Stimulated activated CD8-positive, alpha-beta memory T cell treated with anti-CD3 and anti-CD28 coated beads, Interleukin-12 subunit alpha, Interleukin-12 subunit beta, amount 100 ng/mL, for 4 hours (primary cell): ENCODE results near the gene PKD1L1.
"Not testable (repeated sequence)": the region's sequence is repeated elsewhere in the genome, so short reads cannot be mapped to it uniquely, and the experiment has no call there.

ENCODE experiments used
- DNase-seq: peaks from one replicate; pipeline ENCODE4 v3.0.0-alpha.2; 2020; ENCODE audit warnings: low read depth

Gene PKD1L1

DNA sequence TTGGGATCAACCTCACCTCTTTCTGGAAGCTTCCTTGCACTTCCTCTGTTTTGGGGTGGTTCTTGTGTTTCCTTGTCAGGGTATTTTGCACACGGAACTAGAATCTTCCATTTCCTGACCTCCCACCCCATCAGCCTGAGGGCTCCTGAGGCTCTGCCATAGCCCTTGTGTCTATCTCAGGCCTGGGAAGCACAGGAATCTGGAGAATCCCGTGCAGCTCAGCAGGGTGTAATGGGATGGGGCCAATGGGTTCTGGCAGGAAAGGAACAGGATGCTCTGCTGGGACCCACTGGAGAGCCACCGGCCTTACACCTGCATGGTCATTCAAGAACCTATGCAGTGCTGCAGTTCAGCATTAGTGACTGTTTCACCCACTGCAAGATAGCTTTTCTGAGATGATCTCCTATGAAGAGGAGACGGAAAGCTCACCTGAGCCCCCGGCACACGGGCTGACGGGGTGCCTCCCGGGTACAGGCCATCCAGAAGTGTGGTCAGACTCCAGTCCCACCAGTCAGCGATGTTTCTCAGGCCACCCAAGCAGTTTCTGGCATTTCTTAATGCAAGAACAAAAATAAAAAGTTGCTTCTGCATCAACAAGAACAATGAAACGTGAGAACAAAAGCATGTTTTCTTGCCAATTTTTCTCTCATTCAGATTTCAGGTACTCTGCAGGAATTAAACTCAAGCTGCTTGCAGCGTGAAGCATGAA lies 133.2 kb downstream of the PKD1L1 start:
- DNase-seq: no peak

DNA sequence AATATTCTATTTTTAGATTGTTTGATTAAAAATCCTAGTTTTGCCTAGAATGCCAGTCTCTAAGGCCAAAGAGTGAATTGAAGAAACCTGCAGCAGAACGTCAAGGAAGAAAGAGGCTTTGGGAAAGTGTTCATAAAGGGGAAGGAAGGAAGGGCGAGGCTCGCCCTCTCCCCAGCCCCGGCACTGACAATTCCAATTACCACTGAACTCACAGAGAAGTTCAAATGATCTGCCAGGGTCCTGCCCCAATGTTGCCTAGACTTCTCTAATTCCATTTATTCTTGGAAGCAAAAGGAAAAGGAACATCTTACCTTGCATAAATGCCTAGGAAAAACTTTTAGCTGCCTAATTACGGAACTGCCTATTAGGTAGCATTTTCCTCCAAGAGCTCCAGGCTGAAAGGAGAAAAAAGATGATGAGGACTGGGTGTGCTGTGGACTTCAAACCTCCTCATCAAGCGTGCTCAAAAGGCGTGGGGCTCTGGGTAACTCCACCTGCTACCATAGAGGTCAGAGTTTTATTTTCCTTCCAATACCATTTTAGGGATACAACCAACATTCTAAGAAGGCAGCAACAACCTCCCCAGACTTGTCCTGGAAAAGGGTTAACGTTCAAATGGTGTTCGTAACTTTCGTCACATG lies 134.5 kb downstream of the PKD1L1 start:
- DNase-seq: no peak

DNA sequence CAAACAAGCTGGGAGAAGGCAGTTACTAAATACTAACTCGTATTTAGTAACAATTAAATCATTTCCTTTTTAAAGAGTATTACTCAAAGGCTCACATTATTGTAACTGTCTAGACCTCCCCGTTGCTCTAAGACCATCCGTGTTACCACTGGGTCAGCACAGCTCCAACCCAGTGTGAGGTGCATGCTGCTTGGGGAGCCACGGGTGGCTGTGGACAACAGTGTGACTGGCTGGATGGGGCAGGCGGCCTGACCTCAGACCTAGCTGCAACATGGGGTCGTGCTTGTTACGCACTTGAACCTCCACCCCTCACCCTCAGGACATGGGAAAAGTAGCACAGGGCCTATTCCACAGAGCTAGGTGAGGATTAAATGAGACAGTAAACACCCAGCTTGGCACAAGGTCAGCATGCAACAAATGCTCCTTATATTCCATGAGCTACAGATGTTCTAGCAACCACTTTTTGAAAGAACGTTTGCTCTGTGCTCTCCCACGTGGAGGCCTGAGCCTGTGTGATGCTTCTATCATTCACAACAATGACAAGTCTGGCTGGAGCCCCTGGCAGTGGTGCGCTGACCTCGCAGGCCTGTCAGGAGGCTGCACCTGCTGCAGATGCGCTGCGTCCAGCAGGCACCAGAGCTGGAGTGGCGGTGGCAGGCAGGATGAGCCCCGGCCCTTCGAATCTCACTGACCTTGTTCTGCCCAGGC lies 135.7 kb downstream of the PKD1L1 start:
- no peak for DNase-seq

DNA sequence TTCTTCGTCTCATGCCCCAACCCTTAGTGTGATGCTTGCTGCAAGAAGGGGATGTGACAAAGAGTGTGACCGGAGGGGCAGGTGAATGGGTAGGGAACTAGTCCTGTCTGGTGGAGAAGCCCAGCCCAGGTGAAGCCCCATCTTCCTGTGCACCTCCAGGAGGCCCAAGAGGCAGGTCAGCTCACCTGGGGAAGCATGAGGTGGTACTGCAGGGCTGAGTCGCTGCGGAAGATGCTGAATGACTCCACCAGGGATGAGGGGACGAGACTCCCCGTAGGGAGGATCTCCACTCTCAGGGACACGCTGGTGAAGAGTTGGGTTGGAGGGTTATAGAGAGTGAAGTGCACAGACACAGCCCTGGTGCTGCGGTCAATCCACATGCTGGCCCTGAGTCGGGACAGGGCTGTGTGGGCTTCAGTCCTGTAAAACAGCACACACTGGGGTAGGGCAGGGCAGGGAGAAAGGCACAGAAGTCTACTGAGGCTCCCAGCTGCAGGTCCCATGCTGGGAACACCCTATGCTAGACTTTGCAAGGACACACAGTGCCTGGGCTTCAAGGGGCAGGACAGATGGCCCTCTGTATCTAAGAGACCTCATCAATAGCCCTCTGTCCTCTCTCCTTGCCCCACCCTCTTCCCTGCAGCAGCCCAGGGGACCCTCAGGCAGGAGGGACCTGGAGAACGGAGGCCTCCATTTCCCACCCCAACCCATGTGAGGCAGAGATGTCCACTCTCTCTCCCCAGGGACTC lies 136.5 kb downstream of the PKD1L1 start:
- no peak for DNase-seq

DNA sequence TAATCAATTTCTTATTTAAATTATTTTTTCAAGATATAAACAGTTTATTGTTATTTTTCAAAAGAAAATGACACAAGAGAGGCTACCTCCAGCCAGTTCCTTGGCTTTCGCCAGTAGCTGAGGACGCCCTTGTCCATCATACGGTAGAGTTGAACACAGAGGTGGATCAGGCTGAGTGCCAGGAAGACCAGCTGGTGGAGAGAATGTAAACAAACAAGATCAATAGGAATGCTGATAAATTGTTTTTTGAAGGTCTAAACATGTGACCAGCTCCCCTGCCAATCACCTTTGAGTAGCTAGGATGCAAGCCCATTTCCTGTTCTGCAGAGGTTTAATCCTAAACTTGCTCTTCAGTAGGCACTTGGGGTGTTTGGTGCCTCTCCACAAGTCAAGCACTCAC lies 138.9 kb downstream of the PKD1L1 start:
- no peak for DNase-seq

DNA sequence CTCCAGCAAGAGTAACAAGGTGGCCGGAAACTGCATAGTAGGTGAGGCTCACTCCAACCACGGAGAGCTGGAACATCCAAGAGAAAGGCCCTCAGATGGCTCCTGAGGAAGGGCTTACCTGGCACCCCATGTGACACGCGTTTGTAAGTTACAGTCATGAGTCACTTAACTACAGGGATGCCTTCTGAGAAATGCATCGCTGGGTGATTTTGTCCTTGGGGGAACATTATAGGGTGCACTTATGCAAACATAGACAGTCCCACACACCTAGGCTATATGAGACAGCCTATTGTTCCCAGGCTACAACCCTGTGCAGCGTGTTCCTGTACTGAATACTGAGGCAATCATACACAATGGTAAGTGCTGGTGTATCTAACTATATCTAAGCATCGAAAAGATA lies 139.9 kb downstream of the PKD1L1 start:
- no peak for DNase-seq

DNA sequence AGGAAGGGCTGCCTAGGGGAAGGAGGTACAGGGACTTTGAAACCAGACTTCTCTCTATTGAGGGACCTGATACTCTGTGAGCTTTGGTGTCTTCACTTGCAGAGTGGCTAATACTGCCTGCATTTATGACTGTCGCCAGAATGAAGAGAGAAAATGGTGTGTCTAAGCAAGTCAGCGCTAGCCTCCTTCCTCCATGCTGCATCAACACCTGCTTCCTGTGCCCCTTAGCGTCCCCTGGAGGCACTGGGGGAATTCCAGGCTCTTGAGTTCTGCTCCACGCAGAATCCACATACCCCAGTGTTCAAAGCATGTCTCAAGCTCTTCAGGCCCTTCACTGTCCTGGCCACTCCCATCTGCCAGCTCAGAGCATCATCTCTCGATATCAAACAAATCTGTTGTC lies 140.5 kb downstream of the PKD1L1 start:
- DNase-seq: no peak

DNA sequence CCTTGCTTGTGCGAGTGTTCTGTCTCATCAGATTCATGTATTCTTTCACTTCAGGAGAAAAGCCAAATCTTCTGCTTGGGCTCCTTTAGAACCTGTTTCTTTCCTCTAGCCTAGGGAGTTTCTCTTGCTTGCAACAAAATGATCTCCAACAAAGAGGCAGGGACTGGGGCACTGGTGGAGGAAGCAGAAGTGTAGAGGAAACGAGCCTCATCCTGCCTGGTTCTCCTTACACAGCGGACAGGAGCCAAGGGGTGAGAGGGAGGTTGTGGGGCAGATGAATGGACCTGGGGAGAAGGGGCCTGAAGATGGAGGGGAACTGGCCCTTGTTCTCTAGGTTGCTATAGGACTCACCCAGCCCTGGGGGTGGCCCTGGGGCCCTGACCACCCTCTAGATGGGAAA lies 141.1 kb downstream of the PKD1L1 start:
- no peak for DNase-seq

DNA sequence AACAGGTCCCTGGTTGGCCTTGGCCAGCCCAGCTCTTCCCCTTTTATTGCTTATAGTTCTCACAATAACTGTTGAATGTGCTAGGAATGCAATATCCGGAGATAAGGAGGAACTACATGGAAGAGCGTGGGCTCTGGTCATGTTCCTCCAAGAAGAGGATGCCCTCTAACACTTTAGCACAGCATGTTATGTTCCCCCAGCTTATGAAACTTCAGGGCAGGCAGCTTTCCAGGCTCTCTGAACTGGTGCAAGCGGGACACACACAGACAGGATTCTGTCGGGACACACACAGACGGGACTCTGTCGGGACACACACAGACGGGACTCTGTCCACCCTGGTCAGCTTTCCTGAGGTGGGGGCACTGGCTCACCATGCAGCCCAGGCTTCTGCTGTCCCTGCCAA lies 141.6 kb downstream of the PKD1L1 start:
- no peak for DNase-seq

DNA sequence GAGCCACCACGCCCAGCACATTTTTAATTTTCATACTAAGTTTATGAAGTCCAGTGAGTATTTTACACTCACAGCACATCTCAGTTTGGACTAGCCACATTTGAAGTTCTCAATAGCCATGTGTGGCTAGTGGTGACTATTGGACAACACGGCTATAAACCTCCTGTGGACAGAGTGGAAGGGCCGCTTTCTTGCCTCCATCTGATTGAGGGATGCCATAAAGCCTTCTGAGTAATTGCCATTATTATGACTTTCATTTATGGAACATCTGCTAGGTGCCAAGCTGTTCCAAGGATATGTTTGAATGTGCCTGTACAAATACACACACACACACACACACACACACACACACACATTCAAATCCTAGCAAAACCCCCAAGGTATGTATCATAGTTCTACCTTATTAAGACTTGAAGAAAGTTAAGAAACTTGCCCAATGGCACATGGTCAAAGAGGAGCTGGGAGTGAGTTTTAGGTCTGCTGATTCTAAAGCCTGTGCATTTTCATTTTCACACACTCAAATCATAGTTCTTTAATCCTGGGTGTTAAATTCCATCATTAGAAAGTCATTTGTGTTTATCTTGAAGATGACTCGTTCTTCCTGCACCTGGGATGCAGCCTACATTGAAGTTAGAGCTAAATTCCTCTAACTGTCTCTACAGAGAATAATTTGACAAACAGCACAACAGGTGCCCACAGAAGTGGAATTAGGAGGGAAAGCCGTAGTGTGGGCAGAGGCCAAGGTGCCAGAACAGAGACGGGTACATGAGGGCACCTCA lies 143.3 kb downstream of the PKD1L1 start:
- no peak for DNase-seq

DNA sequence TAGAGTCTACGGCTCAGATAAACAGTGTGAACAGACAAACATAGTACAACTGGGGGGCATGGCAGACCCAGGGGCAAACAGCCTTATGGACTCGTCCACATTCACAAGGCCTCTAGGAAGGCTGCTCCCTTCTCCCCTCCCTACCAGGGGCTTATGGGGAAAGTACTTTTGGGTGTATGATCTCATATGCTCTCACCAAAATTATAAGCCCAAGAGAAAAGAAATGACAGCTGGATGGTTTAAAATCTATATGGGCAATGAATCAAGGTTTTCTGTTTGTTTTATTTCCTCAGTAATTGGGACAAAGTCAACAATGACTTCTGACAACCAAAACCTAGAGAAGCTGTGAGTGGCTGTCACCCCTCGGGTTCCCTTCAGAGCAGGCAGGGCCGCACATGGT lies 144.4 kb downstream of the PKD1L1 start:
- no peak for DNase-seq

DNA sequence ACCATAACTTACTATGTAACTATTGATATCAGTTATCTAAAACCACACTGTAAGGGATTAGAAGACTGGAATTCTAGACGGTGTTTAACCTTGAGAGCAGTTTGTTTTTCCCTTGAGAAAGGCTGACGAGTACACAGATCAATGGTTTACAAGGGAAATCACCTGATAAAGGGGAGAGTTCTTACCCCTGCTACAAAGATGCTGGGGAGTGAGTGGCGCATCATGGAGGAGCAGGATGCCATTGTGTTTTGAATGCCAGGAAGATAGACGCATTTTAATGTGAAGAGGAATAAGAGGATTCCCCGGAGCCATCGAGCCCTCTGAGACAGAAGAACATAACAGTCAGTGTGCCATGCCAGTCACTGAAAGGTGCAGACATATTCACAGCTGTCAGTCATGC lies 145.2 kb downstream of the PKD1L1 start:
- DNase-seq: no peak

DNA sequence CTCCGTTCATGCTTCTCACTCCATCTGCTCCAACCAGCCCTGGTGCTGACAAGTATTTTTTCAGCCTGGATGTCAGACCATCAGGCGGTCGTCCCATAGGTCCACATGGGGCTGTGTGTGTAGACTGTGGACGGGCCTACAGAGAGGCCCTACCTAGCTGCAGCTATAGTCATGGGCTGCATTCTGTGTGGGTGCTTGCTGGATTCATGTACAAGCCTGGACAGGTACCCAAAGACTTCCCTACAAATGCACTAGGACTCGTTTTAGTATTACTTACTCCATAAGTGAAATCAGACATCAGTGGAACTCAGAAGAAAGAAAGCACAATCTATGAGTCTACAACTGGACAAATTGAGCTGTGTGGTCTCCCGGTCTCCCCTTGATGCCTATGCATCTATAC lies 146.8 kb downstream of the PKD1L1 start:
- DNase-seq: no peak

DNA sequence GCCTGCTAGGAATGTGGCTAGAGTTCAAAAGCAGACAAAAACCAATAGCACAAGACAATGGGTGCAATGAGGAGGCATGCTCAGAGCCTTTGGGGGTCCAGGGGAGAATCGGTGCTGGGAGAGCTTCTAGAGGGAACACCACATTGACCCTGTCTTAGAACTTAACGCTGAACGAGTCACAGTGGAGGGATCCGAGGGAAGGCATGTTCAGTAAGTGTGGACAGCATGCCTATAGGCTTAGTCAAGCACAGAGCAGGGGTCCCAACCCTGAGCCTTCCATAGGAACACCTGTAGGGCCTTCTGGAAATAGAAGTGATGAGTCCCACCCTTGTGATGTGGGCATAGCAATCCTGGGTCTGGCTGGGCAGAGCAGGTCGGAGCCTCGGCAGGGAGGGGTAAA lies 148.7 kb downstream of the PKD1L1 start:
- no peak for DNase-seq

DNA sequence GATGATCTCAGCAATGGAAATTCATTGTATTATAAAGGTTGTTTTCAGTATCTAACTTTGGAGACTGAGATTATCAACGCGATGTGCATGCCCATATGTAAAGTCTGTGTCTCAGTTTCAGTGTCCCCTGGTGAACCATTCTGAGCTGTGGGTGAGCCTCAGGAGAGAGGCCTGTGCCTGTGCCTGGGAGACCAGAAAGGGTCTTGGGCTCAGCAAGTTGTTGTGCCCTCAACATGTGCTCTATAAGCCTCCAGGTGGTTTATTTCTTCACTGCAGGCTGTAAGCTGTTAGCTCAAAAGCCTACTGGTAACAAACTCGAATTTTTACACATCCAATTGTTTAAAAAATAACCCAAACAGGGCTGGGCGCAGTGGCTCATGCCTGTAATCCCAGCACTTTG lies 151.9 kb downstream of the PKD1L1 start:
- DNase-seq: no peak

DNA sequence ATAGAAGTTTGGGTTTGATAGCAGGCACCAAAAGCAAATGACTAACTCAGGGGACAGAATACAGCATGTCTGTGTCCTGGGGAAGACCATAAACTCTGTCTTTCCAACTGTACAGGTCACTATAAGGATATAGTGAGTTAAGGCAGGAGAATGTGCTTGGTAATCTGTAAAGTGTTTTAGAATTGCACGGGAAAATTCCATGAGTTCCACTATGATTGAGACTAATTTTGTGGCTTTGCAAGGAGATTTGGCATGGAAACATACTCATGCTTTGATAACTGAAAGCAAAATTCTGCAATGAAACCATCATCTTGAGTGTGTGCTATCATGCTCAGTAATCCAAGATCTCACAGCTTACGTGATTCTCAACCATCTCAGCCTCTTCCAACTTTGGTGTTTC lies 152.6 kb downstream of the PKD1L1 start:
- DNase-seq: no peak

DNA sequence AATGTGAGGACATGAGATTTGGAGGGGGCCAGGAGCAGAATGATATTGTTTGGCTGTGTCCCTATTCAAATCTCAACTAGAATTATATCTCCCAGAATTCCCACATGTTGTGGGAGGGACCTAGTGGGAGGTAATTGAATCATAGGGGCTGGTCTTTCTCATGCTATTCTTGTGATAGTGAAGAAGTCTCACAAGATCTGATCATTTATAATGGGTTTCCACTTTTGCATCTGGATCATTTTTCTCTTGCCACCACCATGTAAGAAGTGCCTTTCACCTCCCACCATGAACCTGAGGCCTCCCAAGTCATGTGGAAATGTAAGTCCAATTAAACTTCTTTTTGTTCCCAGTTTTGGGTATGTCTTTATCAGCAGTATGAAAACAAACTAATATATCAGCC lies 153.1 kb downstream of the PKD1L1 start:
- DNase-seq: not testable (repeated sequence)

DNA sequence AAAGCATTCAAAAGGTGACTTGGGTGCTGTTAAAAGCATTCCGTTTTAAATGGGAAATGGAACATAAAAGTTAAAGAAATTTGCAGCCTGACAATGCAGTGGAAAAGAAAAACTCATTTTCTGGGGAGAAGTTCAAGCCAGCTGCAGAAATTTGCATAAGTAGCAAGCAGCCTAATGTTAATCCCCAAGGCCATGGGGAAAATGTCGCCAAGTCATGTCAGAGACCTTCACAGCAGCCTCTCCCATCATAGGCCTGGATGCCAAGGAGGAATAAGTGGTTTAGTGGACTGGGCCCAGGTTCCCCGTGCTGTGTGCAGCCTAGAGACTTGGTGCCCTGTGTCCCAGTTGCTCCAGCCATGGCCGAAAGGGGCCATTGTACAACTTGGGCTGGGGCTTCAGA lies 154.2 kb downstream of the PKD1L1 start:
- no peak for DNase-seq

DNA sequence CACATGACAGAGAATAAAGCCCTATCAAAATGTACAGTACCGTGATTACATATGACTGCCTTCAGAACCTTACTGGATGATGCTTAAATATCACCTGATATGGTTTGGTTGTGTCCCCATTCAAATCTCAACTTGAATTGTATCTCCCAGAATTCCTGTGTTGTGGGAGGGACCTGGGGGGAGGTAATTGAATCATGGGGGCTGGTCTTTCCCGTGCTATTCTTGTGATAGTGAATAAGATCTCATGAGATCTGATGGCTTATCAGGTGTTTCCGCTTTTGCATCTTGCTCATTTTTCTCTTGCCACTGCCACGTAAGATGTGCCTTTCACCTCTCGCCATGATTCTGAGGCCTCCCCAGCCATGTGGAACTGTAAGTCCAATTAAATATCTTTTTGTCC lies 155.1 kb downstream of the PKD1L1 start:
- not testable (repeated sequence) for DNase-seq

DNA sequence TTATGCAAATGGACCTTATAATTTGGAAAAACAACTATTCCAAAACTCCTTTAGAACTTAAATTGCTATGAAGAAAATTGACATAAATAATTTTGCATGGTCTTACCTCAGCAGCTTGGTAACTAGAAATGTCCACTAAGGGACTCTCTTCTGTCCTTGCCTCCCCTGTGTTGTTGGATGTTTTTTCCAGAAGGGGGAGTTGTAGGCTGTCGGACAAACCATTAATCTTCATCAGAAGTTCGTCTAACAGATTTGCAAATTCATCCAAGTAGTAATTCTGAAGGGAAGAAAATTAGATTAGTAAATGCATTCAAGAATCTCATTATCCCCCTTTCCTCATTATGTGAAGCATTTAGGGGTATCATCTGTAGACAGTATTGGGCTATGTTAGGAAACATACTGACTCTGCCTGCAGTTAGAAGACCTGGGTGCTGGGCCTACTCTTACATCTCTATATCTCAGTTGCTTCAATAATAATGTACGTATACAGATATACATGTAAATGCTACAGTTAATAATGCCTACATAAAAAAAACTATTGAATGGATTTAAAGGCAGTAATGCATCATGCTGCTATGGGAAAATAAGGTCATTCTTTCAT lies 155.6 kb downstream of the PKD1L1 start:
- DNase-seq: no peak

DNA sequence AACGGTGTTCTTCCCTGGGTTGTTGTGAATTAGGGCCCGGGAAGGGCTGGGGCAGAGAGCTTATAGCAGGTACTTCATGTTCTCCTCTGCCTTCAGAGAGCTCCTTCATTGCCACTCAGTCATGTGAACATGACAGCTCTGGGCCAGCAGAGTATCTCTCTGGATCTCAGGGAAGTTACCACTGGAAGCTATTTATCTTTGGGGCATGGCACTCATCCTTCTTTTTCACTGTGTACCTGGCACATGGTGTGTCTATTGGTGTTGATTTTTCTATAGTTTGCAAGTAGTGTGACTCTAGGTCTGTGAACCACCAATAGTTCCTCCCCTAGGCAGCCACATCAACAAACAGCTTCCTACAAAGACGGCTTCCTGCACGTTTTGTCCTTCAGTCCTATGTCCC lies 156.6 kb downstream of the PKD1L1 start:
- no peak for DNase-seq

DNA sequence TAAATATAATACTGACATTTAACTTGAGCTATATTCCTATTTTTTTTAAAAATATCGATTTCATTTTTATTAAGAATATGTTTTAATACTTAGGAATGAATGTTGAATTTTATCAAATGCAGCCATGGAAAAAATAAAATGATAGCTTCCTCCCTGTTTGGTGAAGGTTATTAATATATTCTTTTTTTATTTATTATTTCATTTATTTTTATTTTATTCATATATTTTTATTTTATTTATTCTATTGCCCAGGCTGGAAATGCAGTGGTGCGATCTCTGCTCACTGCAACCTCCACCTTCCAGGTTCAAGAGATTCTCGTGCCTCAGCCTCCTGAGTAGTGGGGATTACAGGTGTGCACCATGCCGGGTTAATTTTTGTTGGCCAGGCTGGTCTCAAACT lies 160.2 kb downstream of the PKD1L1 start:
- no peak for DNase-seq
